Endothelial cell of umbilical vein (primary cell): ENCODE measurements around the gene SRGN. TPM values are rescaled to one million over a fixed set of nuclear protein-coding genes. Genes with fewer than 3 reads are reported as not detected.

Experiments
- BruUV-seq: library from RNA; stranded (reverse); fragments of 400-500 nt; replicated peaks from 2 replicates; lab custom pipeline; 2021; lab: Mats Ljungman, UMichigan
- CTCF ChIA-PET: fragments of 300-600, 350-600 bp; sonication (Branson Sonifier 250); formaldehyde crosslinking; loops from one replicate; lab custom pipeline; 2021; ENCODE audit warnings: antibody characterized with exemption, inconsistent platforms; lab: Charles Lee
- POLR2A ChIA-PET: fragments of 300-600, 350-600 bp; sonication (Branson Sonifier 250); formaldehyde crosslinking; loops from one replicate; lab custom pipeline; 2021; ENCODE audit warnings: antibody characterized with exemption, inconsistent platforms; lab: Charles Lee
- DNase-seq: peaks from one replicate; pipeline ENCODE4 v3.0.0-alpha.2; 2011; ENCODE audit warnings: low read depth, low spot score
- FAIRE-seq: peaks from 2 replicates; lab custom pipeline; 2011; peaks lifted over from hg19 to GRCh38; lab: Jason Lieb, UNC
- H2AFZ ChIP-seq: 2 replicates; pipeline ENCODE4 v1.6.0; 2012; ENCODE audit warnings: low read depth, low read length, control low read depth, inconsistent platforms
- H3K27ac ChIP-seq: 2 replicates; pipeline ENCODE4 v1.5.1; 2011; ENCODE audit warnings: low read depth, mild to moderate bottlenecking, control low read depth, low read length, moderate library complexity; ENCODE audit not compliant: insufficient read depth
- H3K27me3 ChIP-seq, 2 experiments: 2 replicates each; pipeline versions ENCODE4 v1.6.0 to v1.6.1; 2011; ENCODE audit warnings: low read length in 2 of 2, mixed read lengths in 1 of 2; ENCODE audit not compliant: control insufficient read depth in 2 of 2, insufficient read depth in 2 of 2
- H3K36me3 ChIP-seq, 2 experiments: 2 replicates in 1 of 2; 3 replicates in 1 of 2; pipeline ENCODE4 v1.5.1; 2011; ENCODE audit warnings: low read length in 2 of 2, mild to moderate bottlenecking in 1 of 2, moderate library complexity in 1 of 2; ENCODE audit not compliant: control insufficient read depth in 2 of 2, insufficient read depth in 2 of 2; ENCODE audit errors: extremely low read depth in 1 of 2
- H3K4me1 ChIP-seq: 3 replicates; pipeline ENCODE4 v1.5.1; 2011; ENCODE audit warnings: mild to moderate bottlenecking, low read length; ENCODE audit not compliant: control insufficient read depth, insufficient read depth; ENCODE audit errors: extremely low read depth
- H3K4me2 ChIP-seq: 2 replicates; pipeline ENCODE4 v1.6.1; 2011; ENCODE audit warnings: low read length, control low read depth, mixed read lengths; ENCODE audit not compliant: insufficient read depth
- H3K4me3 ChIP-seq, 3 experiments: fragments of 200-600 bp in 1 of 3; sonication (generic), shearing (Covaris generic) in 1 of 3; replicated peaks in 1 of 3; 2 replicates each; pipeline ENCODE4 v1.5.1; 2011 to 2016; ENCODE audit warnings: control low read depth in 3 of 3, low read length in 3 of 3, mild to moderate bottlenecking in 2 of 3, inconsistent platforms in 1 of 3, low read depth in 1 of 3, moderate library complexity in 1 of 3; ENCODE audit not compliant: insufficient read depth in 1 of 3
- H3K79me2 ChIP-seq: 2 replicates; pipeline ENCODE4 v1.6.0; 2012; ENCODE audit warnings: low read length, inconsistent platforms; ENCODE audit not compliant: control insufficient read depth, insufficient read depth
- H3K9ac ChIP-seq: replicated peaks from 2 replicates; pipeline ENCODE3; 2011; ENCODE audit warnings: low read length, control low read depth; ENCODE audit not compliant: insufficient read depth; ENCODE audit errors: extremely low read depth
- H3K9me1 ChIP-seq: replicated peaks from 3 replicates; pipeline ENCODE4 v1.6.0; 2011; ENCODE audit warnings: mild to moderate bottlenecking, low read length; ENCODE audit not compliant: control insufficient read depth, insufficient read depth; ENCODE audit errors: extremely low read depth
- H3K9me3 ChIP-seq: replicated peaks from 2 replicates; pipeline ENCODE4 v1.5.1; 2012; ENCODE audit warnings: low read length, inconsistent platforms; ENCODE audit not compliant: control insufficient read depth, insufficient read depth
- H4K20me1 ChIP-seq: replicated peaks from 2 replicates; pipeline ENCODE3; 2011; ENCODE audit warnings: mild to moderate bottlenecking, low read length; ENCODE audit not compliant: control insufficient read depth, insufficient read depth; ENCODE audit errors: extremely low read depth
- EZH2 ChIP-seq: IDR thresholded peaks from 2 replicates; pipeline ENCODE4 v1.6.1; 2012; ENCODE audit warnings: borderline replicate concordance, low read depth, mild to moderate bottlenecking, moderate library complexity, low read length, inconsistent platforms; ENCODE audit not compliant: severe bottlenecking
- MYC ChIP-seq: IDR thresholded peaks from one replicate; pipeline ENCODE4 v1.6.1; 2011; ENCODE audit warnings: mild to moderate bottlenecking, low read depth, low read length
- POLR2A ChIP-seq: IDR thresholded peaks from 2 replicates; pipeline ENCODE4 v1.6.1; 2012; ENCODE audit warnings: low read depth, mild to moderate bottlenecking, control low read depth, low read length
- POLR2AphosphoS5 ChIP-seq: IDR thresholded peaks from 2 replicates; pipeline ENCODE4 v1.6.1; 2012; ENCODE audit warnings: low read depth, mild to moderate bottlenecking, control low read depth, low read length, moderate library complexity; ENCODE audit not compliant: insufficient read depth
- dilution Hi-C: fragments of 300-500 bp; cut with MboI; formaldehyde crosslinking; loops from one replicate; pipeline ENCODE4 v1.15.0; 2019; ENCODE audit warnings: low sequenced_read_pairs; ENCODE audit not compliant: extremely low pct_ligation_motif_present
- intact Hi-C: fragments of 100-400 bp; cut with micrococcal nuclease; formaldehyde crosslinking; loops from one replicate; pipeline ENCODE4 v1.10.0; 2022
- polyA plus RNA-seq, 4 experiments: library from polyadenylated mRNA; depleted of rRNA in 3 of 4; stranded (reverse) in 3 of 4; unstranded in 1 of 4; fragments of >200 nt; gene quantifications; 2 replicates each; pipeline versions ENCODE4 v1.2.1 to v1.2.3, GENCODE V29; 2011 to 2012; ENCODE audit warnings: missing spikeins in 1 of 4
- total RNA-seq: library from RNA; stranded (reverse); gene quantifications from 2 replicates; pipeline ENCODE4 v1.2.3, GENCODE V29; 2021
- TF ChIP-seq, protein P1 (sequence below), 2 donors: IDR thresholded peaks; 1 replicate in 1 of 2; 2 replicates in 1 of 2; pipeline ENCODE4 v1.5.1; 2011; ENCODE audit warnings: low read length in 2 of 2, mild to moderate bottlenecking in 2 of 2, moderate library complexity in 2 of 2, control low read depth in 1 of 2, inconsistent platforms in 1 of 2, low read depth in 1 of 2; ENCODE audit not compliant: insufficient read depth in 1 of 2; ENCODE audit errors: extremely low read depth in 1 of 2
- TF ChIP-seq, protein P2 (sequence below): IDR thresholded peaks from 2 replicates; pipeline ENCODE4 v1.6.1; 2011; ENCODE audit not compliant: insufficient read depth, insufficient read length

The SRGN gene
- total and polyA plus RNA-seq, 2 donors (not counting 3 experiments of a cell fraction or from before 2014, with no cell fraction given), result 384 to 450 TPM

GRCh38 chr10:69086001-69086509 lies 1.8 kb upstream of the SRGN start:
- H3K4me1 ChIP-seq, result peaks cover 33% of the 10 kb centered on the region
- H3K27ac ChIP-seq, result peak overlapping the region; percentile 96
- H3K9me3 ChIP-seq, result no peaks in the 10 kb centered on the region
- ChIA-PET CTCF (interaction anchor here (0.7 to 1.0 kb wide), 2 partner anchors 21 to 81 kb away, joined by 3 to 6 read pairs; no protein-coding TSS in a partner anchor), POLR2A (interaction anchor here (0.6 kb wide), 1 partner anchor 78 kb away, joined by 3 read pairs; no protein-coding TSS in a partner anchor)
- dilution Hi-C loops (no loop called here), intact Hi-C loops (no loop called here)
- no peaks in the 10 kb centered on the region for H3K9me1 ChIP-seq
- peak overlapping the region; percentile 84 for H3K4me2 ChIP-seq
- H3K27me3 ChIP-seq, result no peaks in the 10 kb centered on the region
- H3K9ac ChIP-seq, result peak overlapping the region; percentile 41
- FAIRE-seq (peak; percentile 89), DNase-seq (peak; percentile 80)
- H4K20me1 ChIP-seq, result no peaks in the 10 kb centered on the region
- no peaks in the 10 kb centered on the region for H3K36me3 ChIP-seq
- peak overlapping the region; percentile 82 for H2AFZ ChIP-seq
- BruUV-seq, result no TSS peak
- peaks cover 40% of the 10 kb centered on the region for H3K79me2 ChIP-seq
- no peak for TF ChIP-seq POLR2A
- peak; percentile 84 for TF ChIP-seq MYC
- TF ChIP-seq, protein P1, sequence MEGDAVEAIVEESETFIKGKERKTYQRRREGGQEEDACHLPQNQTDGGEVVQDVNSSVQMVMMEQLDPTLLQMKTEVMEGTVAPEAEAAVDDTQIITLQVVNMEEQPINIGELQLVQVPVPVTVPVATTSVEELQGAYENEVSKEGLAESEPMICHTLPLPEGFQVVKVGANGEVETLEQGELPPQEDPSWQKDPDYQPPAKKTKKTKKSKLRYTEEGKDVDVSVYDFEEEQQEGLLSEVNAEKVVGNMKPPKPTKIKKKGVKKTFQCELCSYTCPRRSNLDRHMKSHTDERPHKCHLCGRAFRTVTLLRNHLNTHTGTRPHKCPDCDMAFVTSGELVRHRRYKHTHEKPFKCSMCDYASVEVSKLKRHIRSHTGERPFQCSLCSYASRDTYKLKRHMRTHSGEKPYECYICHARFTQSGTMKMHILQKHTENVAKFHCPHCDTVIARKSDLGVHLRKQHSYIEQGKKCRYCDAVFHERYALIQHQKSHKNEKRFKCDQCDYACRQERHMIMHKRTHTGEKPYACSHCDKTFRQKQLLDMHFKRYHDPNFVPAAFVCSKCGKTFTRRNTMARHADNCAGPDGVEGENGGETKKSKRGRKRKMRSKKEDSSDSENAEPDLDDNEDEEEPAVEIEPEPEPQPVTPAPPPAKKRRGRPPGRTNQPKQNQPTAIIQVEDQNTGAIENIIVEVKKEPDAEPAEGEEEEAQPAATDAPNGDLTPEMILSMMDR (IDR thresholded peaks at IDR 0.05; ENCODE audit: extremely low read depth in 1 of 2, insufficient read depth in 1 of 2, low read depth in 1 of 2, low read length in 2 of 2), result no peak
- no peak for TF ChIP-seq EZH2
- TF ChIP-seq POLR2AphosphoS5, result peak; percentile 52
- TF ChIP-seq, protein P2, sequence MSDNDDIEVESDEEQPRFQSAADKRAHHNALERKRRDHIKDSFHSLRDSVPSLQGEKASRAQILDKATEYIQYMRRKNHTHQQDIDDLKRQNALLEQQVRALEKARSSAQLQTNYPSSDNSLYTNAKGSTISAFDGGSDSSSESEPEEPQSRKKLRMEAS, result peak; percentile 55
- H3K4me3 ChIP-seq, result no peak overlapping the region
